CD4-positive, alpha-beta T cell treated with Interleukin-15 for 1 hour (primary cell): ENCODE data around the gene GRIFIN.
A peak's percentile ranks its signal among the peaks of the same experiment; 100 is the strongest.

ENCODE experiments used
- DNase-seq: peaks from one replicate; pipeline ENCODE4 v3.0.0-alpha.2; 2020

The GRIFIN gene

DNA sequence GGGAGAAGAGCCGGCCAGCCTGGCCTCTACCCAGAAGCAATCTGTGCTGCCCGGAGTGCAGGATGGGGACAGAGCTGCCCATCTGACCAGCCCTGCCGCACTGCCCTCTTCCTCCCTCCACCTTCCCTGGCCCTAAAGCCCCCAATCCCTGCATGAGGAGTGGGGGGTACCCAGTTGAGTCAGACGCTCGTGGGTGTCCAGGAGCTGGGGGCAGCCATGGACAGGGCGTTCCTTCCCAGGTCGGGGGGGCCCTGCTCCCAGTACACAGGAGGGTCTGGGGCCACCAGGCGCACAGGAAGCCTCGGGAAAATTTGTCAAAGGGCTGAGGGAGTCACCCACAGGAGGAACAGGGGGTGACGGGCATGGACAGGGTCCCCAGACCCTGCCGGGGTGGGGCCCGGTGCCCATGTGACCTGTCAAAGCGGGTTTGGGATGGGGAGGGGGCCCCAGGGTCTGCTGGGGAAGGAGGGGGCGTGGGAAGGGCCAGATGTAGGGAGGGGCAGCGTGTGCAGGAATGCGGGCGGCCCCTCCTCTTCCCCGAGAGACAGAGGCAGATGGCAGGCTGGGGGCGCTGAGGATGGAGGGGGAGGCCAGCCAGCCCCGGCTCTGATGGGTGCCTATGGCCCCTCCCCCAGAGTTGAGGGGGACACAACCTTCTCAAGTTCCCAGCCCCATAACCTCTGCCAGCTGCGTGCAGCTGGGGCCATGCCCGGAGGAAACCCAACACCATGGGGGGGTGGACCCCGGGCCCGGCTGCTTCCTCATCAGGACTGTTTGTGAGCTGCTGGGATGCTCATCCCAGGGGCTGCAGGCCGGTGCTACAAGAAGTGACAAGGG is 21.5 kb upstream of the GRIFIN start:
- no peak for DNase-seq

DNA sequence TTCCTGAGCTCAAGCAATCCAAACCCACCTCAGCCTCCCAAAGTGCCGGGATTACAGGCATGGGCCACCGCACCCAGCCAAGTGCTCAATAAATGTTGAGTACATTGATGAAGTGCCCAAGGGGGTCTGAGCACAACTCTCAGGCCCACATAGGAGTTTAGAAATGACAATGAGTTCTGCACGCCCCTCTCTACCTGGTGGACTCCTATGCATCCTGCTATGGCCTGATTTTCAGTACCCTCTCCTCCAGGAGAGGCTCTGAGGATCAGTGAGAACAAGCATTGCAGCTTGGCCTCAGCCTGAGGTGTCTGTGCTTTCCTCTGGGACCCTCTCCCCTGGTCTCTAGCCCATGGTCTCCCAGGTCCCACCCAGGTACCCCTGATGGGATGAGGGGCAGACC is 20.9 kb upstream of the GRIFIN start:
- DNase-seq, result no peak

DNA sequence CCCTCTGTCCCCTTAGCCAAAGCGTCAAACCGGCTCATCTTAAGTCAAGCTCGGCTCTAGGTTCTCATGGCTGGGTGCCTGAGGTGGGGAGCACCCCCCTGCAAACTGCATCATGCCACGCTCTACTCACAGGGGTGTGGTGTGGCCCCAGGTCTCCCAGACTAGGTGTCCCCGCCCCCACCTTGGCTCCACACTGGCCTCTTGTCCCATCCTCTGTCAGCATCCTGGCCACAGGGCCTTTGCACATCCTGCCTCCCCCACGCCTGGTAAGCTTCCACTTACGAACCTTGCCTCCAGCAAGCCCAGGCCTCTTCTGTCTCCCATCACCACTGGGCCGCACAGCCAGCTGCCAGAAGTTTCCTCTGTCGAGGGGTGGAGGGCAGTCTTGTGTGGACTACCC is 20.2 kb upstream of the GRIFIN start:
- no peak for DNase-seq

DNA sequence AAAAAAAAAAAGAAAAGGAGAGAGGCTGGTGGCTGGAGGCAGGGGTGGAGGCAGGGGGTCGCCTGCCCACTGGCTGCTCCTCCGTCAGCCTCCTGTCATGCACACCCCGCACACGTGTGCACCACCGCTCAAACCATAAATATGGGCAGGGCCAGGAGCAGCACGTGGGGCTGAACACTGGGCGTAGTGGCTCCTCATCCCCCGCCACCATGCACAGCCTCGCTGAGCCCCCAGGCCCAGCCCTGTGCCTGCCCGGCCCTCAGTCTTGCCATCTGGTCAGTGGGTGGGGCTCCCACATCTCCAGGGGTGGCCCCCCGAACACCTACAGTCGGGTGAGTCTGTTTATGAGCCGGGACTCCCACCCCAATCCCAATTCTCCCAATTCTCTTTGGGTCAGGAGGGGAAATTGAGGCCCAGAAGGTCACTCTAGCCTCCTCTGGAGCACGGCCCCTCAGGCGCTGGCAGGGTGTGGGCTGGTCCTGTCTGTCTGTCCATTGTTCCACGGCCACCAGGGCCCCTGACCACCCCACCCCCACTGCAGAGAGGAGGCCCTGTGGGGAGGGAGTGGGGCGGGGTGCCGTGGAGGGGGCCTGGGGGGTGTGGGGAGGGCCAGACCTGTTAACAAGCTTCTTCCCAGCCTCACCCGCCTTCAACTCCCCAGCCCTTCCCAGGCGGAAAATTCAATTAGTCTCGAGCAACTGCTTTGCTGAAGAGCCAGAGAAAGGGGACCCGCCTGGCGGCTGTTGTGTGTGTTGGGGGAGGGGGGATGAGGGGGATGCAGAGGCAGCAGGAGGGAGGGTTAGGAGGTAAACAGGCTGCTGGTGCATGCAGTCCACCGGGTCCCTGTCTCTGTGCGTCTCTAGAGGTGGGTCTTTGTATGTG is 19.5 kb upstream of the GRIFIN start:
- no peak for DNase-seq

DNA sequence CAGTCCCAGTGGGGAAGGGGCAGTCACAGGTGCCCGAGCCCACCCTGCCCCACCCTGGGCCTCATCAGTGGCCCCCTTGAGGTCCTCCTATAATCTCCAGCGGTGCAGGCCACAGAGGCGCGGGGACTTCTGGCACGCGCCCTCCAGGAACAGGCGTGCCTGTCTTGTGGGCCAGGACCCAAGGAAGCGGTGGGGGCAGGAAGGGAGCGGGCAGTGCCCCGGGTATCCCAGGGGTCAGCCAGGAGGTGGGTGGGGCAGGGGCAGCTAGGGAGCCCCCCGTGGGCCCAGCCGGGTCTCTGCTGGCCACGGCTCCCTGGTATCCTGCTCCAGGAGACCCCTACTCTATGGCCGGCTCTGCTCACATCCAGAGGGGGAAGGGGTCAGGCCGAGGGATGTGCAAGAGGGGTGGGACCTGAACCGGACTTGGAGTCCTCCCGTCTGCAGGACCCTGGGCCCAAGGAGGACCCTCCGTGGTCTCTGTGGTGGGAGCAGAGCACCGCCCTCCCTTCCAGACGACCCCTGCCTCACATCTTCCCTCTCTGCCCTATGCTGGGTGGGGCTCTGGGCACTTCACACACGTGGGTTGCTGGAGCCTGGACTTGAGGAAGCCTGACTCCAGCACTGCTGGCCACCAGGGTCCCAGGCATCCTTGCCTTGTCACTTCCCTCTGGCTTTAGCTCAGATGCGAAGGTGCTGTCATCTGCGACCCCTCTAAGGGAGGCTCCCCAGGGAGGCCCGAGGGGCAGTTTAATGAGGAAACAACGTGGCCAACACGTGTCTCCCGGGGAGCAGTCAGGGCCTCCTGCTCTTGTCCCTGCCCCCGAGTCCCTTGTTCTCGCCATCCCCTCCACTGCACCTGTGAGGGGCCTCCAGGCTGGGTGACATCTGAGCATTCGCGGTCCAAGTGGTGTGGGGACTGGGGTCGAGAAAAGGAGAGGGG is 18.3 kb upstream of the GRIFIN start:
- DNase-seq, result no peak

DNA sequence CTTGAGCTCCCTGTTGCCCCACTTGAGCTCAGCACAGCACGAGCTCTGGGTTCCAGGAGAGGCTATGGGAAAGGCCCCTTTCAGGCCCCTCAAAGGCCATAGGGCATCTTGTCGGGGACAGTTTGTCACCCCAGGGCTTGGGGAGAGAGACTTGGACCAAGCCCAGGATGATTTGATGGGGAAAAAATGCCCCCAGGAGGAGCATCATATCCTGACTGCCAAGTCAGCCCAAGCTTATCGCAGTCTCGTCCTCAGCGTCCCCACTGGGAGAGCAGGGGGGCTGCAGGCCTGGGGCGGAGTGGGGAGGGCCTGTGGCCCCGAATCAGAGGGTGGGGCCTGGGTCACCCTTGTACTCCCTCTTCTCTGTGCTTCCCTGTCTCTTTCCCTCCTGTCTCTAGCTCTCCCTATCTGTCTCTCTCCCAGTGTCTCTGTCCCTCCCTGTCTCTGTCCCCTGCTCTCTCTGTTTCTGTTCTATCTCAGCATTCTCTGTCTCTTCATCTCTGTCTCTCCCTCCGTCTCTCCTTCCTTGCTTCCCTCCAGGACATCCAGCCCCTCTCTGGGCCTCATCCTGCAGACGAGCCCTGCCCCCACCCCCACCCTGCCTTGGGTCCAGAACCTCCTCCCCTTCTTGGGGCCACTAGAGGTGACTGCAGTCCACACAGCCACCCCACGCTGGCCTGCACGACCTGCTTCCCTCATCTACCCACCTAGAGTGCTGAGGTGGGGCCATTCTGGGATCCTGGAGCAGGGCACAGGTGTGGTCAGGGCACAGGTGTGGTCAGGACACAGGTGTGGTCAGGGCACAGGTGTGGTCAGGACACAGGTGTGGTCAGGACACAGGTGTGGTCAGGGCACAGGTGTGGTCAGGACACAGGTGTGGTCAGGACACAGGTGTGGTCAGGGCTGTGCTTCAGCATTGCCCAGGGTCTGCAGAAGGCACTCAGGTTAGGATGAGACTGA is 17.3 kb upstream of the GRIFIN start:
- no peak for DNase-seq

DNA sequence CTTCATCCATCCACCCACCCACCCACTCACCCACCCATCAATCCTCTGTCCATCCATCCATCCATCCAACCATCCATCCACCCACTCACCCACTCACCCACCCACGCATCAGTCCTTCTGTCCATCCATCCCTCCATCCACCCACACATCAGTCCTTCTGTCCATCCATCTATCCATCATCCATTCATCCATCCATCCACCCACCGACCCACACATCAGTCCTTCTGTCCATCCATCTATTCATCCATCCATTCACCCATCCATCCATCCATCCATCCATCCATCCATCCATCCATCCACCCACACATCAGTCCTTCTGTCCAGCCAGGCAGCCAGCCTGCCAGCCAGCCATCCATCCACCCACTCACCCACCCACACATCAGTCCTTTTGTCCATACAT is 15.8 kb upstream of the GRIFIN start:
- DNase-seq, result no peak

DNA sequence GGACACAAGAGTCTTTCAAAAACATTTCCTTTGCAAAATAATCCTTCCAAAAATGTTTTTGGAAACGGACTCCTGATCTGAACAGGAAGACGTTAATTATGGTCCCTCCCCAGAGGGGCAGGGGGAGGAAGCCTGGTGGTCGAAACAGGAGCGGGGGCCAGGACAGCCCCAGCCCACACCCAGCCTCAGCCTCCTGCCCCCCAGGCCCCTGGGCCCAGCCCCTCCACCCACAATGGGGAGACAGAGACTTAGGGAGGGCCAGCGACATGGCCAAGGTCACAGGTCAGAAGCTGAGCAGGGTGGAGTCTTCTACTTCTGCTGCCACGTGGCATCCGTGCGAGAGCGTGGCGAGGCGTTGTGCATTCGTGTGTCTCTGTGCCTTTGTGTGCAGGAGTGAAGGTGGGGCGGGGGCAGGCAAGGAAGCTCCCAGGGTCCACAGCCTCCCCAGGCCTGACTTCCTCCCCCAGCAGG is 14.0 kb upstream of the GRIFIN start:
- no peak for DNase-seq

DNA sequence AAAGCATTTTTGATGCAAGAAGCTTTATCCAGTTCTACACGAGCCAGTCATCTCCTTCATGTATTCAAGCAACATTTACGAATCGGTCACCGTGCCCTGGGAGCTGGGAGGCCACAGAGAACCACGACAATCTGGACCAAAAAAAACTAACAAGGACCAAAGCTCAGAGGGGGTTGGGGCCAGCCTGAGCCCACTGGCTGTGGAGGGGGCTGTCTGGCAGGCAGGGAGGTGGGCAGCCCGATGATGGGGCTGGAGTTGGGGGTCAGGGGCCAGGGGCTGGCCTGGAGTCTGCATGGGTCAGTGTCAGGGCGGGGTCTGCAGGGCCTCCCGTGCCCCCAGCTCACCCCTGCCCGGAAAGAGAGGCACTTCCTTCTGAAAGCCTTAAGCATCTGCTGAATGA is 12.5 kb upstream of the GRIFIN start:
- no peak for DNase-seq

DNA sequence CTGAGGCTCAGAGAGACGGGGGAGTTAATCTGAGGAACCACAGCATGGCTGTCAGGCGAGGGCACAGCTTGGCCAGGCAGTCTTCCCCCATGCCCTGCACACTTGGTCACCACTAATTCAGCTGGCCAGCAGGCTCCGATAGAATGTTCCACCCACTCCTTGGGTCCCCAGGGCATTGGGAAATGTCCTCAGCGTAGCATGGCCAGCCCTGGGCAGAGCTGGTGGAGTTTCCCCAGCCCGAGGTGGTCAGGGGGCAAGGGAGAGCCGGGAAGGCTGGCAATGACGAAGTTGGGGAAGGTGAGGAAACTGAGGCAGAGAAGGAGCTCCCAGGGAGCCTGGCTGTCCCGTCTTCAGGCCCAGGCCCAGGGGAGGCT is 12.1 kb upstream of the GRIFIN start:
- no peak for DNase-seq

DNA sequence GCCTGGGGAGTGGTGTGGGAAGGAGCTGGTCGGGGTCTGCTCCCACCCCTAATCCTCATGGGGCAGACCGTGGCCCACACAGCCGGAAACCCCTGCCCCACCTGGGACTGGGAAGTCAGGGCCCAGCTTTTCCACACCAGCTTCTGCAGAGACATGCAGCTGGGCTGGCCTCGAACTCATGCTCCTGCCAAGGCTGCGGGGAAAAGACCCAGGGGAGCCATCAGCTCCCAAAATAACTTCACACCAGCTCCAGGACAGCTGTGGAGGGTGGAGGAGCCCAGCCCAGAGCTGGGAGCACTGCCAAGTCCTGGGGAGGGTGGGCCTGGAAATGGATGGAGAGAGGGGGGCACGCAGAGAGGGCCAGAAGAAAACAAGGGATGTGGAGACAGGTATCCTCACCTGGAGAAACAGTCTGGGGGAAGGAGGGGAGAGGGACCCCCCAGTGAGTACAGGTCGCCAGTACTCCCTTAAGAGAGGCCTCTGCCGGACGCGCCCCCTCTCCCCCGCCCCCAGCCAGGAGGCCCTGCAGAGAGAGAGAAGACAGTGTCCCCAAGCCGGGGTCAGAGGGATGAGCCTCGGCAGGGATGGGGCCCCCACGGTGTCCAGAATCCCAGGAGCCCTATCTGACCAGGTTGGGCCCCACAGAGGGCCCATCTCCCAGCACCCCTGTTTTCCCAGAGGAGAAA is 11.5 kb upstream of the GRIFIN start:
- no peak for DNase-seq

DNA sequence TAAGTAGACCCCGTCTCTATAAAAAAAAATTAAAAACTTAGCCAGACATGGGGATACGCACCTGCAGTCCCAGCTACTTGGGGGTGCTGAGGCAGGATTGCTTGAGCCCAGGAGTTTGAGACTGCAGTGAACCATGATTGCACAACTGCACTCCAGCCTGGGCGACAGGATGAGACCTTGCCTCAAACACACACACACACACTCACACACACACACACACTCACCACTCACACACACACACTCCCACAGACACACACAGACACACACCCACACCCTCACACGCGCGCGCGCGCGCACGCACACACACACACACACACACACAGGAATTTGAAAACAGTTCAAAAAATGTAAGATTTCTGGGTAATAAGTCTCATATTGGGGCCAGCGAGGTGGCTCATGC is 8.7 kb upstream of the GRIFIN start:
- no peak for DNase-seq

DNA sequence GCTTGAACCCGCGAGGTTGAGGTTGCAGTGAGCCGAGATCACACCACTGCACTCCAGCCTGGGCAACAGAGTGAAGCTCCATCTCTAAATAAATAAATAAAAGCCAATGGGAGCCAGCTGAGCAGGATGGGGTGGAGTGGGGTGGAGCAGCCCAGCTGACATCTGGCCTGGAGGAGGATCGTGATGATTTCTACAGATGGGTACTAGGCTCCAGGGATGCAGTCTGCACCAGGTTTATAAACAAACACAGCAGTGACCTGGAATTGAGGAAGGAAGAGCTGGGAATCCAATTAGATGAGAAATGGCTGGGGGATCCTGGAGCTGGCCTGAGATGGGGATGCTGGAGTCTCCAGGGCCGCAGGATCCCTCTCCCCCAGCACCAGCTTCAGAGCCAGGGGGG is 7.3 kb upstream of the GRIFIN start:
- DNase-seq, result no peak

DNA sequence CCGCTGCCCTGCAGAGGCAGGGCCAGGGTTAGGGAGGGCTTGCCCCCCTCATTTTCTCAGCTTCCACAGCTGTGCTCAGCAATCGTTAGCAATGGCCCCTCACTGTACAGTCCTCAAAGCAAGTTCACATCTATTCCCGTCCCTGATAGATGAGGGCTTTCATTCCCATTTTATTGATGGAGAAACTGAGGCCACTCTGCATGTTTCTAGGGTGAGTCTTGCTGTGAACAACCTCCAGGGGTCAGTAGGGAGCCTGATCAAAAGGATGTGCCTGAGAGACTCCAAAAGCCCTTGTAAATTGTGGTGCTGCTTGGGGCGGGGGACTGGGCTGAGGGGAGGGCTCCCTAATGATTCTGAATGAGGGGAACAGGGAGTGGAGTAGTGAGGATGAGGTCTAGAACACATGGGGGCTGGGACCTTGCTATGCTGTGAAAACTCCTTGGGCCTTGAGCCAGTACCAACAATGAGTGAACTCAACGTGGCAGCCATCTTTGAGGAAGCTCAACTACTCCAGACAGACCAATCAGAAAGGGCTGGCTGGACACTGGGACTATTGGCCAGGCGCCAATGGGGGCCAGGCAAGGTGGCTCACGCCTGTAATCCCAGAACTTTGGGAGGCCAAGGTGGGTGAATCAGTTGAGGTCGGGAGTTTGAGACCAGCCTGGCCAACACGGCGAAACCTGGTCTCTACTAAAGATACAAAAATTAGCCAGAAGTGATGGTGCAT is 6.7 kb upstream of the GRIFIN start:
- DNase-seq, result no peak

DNA sequence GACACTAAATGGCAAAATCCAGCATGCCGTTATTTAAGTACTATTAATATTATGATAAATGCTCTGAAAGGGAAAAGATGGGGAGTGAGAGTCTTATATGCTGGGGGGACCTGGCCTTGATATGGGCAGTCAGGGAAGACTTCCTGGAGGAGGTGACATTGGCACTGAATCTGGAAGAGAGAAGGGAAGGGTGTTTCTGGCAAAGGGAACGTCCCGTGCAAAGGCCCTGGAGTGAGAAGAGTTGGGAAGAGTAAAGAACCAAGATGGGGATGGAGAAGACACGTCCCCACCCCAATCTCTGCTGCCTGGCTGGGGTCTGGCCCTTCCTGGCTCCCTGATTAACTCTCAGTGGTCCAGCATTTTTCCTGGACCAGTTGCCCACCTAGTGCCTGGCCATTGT is 5.0 kb upstream of the GRIFIN start:
- DNase-seq, result no peak

DNA sequence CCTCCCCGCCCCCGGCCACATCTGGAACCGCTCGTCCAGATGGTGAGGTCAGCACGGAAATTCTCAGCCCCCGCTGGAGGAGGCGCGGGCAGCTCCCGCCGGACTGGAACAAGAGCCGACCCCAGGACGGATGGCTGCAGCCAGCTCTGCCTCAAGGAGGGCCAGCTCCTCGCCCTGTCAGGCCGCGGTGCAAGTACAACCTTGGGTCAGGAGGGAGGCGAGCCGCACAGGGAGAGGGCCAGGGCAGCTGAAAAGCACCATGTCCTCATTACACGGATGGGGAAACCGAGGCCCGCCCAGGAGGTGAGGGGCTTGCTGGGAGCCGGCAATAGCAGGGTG is 3.8 kb upstream of the GRIFIN start:
- DNase-seq, result no peak

DNA sequence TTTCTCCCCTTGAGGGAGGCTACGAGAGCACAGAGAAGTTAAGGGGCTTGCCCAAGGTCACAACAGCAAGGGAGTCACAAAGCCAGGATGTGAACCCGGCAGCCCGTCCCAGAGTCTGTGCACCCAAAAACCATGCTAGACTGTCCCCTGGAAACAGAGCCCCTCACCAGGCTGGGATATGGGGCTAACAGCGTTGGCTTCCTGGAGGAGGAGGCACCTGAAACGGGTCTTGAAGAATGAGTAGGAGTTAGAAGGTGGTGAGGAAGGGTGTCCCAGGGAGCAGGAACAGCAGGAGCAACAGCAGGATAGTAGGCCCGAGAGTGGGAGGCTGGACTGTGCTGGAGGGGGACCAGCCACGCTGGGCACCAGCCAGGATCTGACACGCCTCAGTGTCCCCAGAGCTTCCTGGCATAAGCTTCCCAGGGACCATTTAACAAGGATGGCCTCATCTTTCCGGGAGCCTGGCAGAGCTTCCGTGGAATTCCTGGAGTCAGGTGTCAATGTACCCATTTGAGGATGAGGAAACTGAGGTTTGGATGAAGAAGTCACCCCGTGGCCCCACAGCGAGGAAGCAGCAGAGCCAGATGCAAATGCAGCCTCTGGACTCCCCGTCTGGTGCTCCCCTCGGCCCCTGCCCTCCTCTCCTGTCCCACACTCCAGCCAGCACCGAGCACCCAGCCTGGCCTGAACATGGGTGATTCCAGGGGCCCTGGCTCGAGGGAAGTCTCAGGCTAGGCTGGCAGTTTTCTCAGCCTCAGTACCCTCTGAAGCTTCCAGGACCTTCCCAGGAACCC is 3.3 kb upstream of the GRIFIN start:
- no peak for DNase-seq

DNA sequence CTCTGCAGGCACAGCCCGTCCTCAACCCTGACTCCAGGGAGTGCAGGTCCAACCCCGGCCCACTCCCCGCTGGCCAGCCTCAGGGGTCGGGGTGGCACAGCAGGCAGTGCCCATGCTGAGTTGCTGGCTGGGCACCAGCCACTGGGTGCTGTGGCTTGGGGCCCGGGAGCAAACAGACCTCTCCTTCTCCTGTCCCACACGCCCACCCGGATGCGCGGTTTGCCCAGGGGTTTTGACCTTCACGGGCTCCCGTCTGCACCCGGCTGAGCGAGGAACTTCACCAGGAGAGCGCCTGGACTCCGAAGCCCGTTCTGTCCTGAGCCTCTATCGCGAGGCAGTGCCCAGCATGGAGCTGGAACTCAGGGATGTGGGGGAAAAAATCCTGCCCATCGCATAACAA is 2.6 kb upstream of the GRIFIN start:
- DNase-seq, result no peak

DNA sequence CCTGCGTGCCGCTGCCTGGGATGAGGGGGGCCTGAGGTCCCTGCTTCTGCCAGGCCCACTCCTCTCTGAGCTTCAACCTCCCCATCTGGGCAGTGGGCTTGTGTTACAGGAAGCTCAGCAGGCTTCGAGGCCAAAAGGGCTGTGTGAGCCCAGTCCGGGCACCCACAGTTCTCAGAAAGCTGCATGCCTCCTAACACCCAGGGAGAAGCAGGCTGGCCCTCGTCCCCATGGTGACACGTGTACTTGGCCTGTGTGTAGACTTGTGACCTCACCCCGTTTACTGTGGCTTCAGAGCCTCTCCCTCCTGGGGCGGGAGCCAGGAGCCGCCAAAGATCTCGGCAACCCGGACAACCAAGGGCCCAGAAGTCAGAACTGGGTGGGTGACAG is 2.2 kb upstream of the GRIFIN start:
- peak; percentile 31 for DNase-seq
